WTC11 (cell line): Measurements from ENCODE around the gene ZNF800.

Experiments
- NR1H2 ChIP-seq: sonication (generic); formaldehyde crosslinking; IDR thresholded peaks from 2 replicates; pipeline ENCODE4 v1.9.0; 2021; ENCODE audit warnings: mild to moderate bottlenecking, moderate library complexity, missing genetic modification reagents
- ZNF416 ChIP-seq: fragments of 250-450 bp; sonication (Bioruptor Pico); IDR thresholded peaks from 2 replicates; pipeline ENCODE4 v1.9.0; 2021; ENCODE audit warnings: mild to moderate bottlenecking, inconsistent platforms

DNA sequence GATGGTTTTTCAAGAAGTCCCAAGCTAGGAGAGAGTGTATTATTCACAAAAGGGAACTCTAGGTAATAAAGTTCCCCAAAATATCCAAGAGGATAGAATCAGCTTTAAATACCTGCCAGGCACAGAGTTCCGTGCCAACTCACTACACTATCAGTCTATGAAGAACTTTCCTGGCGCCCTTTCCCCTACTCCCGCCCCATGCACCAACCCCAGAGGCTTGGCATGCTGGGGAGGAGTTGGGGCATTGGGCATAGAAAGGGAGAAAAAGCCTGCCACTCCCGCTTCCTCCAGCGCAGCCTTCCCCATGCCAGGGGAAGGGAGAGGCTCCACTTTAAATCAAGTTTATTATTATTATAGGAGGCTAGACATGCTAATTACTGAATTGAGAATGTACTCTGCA, 54.9 kb downstream of the ZNF800 start:
- TF ChIP-seq ZNF416 (CRISPR knock-in tag) (no peak), NR1H2 (CRISPR knock-in tag) (no peak)
